ENCODE data around the gene HRNR. TPM values are rescaled to one million over a fixed set of nuclear protein-coding genes. Genes with fewer than 3 reads are reported as not detected.

HRNR gene
- polyA plus RNA-seq, 3 donors: not detected

DNA sequence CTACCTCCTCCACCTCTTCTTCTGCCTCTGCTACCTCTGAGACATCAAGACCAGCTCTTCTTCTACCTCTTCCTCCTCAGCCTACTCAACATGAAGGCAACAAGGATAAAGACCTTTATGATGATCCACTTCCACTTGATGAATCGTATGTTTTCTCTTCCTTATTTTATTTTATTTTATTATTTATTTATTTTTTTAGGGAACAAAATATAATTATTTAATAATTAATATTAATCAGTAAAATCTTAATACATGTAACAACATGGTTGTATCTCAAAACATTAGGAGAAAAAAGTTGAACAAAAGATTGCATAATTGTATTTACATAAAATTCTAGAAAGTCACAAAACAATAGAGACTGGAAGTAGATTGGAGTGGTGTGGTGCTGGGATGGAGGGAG lies 13.1 kb upstream of the HRNR start:
- no peaks in the 10 kb centered on the region for H3K36me3 Mint-ChIP-seq

GRCh38 chr1:152228831-152229230 lies 4.8 kb upstream of the HRNR start:
- no peaks in the 10 kb centered on the region for H4K20me1 ChIP-seq (ENCODE audit: insufficient read depth, low read length)
- intact Hi-C loops (cut with micrococcal nuclease): no loop called here
- Mint-ChIP-seq H3K27me3 (ENCODE audit: low read depth in 3 of 3) (peaks cover 3 to 21% (median 6%) of the 10 kb centered on the region in 3 donors), H3K9me3 (no peaks in the 10 kb centered on the region), H3K36me3 (no peaks in the 10 kb centered on the region), H3K27ac (no peak overlapping the region), H3K4me3 (no peak overlapping the region), H3K4me1 (no peaks in the 10 kb centered on the region)
- no peaks in the 10 kb centered on the region for H3K4me1 ChIP-seq (ENCODE audit: control insufficient read depth in 1 of 2, insufficient read depth in 2 of 2, low read length in 2 of 2)
- no peaks in the 10 kb centered on the region for H3K36me3 ChIP-seq (replicated peaks in 1 of 2; ENCODE audit: control insufficient read depth in 1 of 2, insufficient read depth in 2 of 2, low read length in 2 of 2)
- no peak overlapping the region for H3K27ac ChIP-seq (ENCODE audit: low read depth in 1 of 2, low read length in 2 of 2)
- 90% methylated on average over 3 of the region's 3 CpGs for WGBS (ENCODE audit: insufficient coverage)
- DNase-seq: no peak
- H3K4me2 ChIP-seq (replicated peaks; ENCODE audit: extremely low read depth, low read length, poor library complexity, severe bottlenecking): no peak overlapping the region
- no peak overlapping the region for H2AFZ ChIP-seq (ENCODE audit: insufficient read depth, low read depth, low read length, poor library complexity, severe bottlenecking)
- H3K9ac ChIP-seq (ENCODE audit: insufficient read depth, low read length, poor library complexity, severe bottlenecking): no peak overlapping the region
- TF ChIP-seq, protein P1, sequence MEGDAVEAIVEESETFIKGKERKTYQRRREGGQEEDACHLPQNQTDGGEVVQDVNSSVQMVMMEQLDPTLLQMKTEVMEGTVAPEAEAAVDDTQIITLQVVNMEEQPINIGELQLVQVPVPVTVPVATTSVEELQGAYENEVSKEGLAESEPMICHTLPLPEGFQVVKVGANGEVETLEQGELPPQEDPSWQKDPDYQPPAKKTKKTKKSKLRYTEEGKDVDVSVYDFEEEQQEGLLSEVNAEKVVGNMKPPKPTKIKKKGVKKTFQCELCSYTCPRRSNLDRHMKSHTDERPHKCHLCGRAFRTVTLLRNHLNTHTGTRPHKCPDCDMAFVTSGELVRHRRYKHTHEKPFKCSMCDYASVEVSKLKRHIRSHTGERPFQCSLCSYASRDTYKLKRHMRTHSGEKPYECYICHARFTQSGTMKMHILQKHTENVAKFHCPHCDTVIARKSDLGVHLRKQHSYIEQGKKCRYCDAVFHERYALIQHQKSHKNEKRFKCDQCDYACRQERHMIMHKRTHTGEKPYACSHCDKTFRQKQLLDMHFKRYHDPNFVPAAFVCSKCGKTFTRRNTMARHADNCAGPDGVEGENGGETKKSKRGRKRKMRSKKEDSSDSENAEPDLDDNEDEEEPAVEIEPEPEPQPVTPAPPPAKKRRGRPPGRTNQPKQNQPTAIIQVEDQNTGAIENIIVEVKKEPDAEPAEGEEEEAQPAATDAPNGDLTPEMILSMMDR (IDR thresholded peaks at IDR 0.05): no peak
- H3K27me3 ChIP-seq (ENCODE audit: control insufficient read depth in 2 of 2, insufficient read depth in 2 of 2, low read length in 2 of 2): peaks cover 0 to 9% of the 10 kb centered on the region in 2 donors
- H3K79me2 ChIP-seq (ENCODE audit: insufficient read depth, low read length): no peaks in the 10 kb centered on the region
- no peaks in the 10 kb centered on the region for H3K9me3 ChIP-seq (replicated peaks in 1 of 2; ENCODE audit: control insufficient read depth in 1 of 2, insufficient read depth in 1 of 2, low read length in 2 of 2)
- no peak overlapping the region for H3K4me3 ChIP-seq (replicated peaks in 1 of 3; ENCODE audit: low read depth in 2 of 3, low read length in 3 of 3)

More for the DNA sequence above, 13.1 kb upstream of the HRNR start:
- no peak overlapping the region for H3K4me2 ChIP-seq (replicated peaks; ENCODE audit: extremely low read depth, low read length, poor library complexity, severe bottlenecking)
- no peaks in the 10 kb centered on the region for H3K4me1 Mint-ChIP-seq
- no peaks in the 10 kb centered on the region for H3K36me3 ChIP-seq (replicated peaks in 1 of 2; ENCODE audit: control insufficient read depth in 1 of 2, insufficient read depth in 2 of 2, low read length in 2 of 2)
- peaks cover 0 to 8% (median 5%) of the 10 kb centered on the region in 7 donors for H3K9me3 Mint-ChIP-seq
- no peak overlapping the region for H3K27ac Mint-ChIP-seq
- H3K4me1 ChIP-seq (ENCODE audit: control insufficient read depth in 1 of 2, insufficient read depth in 2 of 2, low read length in 2 of 2): no peaks in the 10 kb centered on the region
- no peaks in the 10 kb centered on the region for H4K20me1 ChIP-seq (ENCODE audit: insufficient read depth, low read length)
- H2AFZ ChIP-seq (ENCODE audit: insufficient read depth, low read depth, low read length, poor library complexity, severe bottlenecking): no peak overlapping the region
- no peak for DNase-seq
- no peaks in the 10 kb centered on the region for H3K79me2 ChIP-seq (ENCODE audit: insufficient read depth, low read length)
- peaks cover 0 to 21% (median 3%) of the 10 kb centered on the region in 3 donors for H3K27me3 Mint-ChIP-seq (ENCODE audit: low read depth in 3 of 3)
- no peak overlapping the region for H3K4me3 ChIP-seq (replicated peaks in 1 of 3; ENCODE audit: low read depth in 2 of 3, low read length in 3 of 3)
- intact Hi-C loops (cut with micrococcal nuclease): no loop called here
- WGBS (ENCODE audit: insufficient coverage): no CpG with 5 or more reads among the region's 1 CpG
- no peak overlapping the region for H3K9ac ChIP-seq (ENCODE audit: insufficient read depth, low read length, poor library complexity, severe bottlenecking)
- H3K27ac ChIP-seq (ENCODE audit: low read depth in 1 of 2, low read length in 2 of 2): no peak overlapping the region
- TF ChIP-seq, protein P1 (IDR thresholded peaks at IDR 0.05): no peak
- H3K27me3 ChIP-seq (ENCODE audit: control insufficient read depth in 2 of 2, insufficient read depth in 2 of 2, low read length in 2 of 2): peaks cover 0 to 4% of the 10 kb centered on the region in 2 donors
- H3K4me3 Mint-ChIP-seq: no peak overlapping the region
- H3K9me3 ChIP-seq (replicated peaks in 1 of 2; ENCODE audit: control insufficient read depth in 1 of 2, insufficient read depth in 1 of 2, low read length in 2 of 2): no peaks in the 10 kb centered on the region
